Panc1 (cell line): ENCODE measurements around the gene CNGB1. TPM values are rescaled to one million over a fixed set of nuclear protein-coding genes. Genes with fewer than 3 reads are reported as not detected.

Experiments used
- ATAC-seq: fragments of 200-7000 bp; cut with Tn5 transposase; 2 replicates; pipeline ENCODE4 v1.9.1; 2020; ENCODE audit warnings: mild to moderate bottlenecking, moderate library complexity
- BruUV-seq: library from RNA; stranded (reverse); fragments of 400-500 nt; replicated peaks from 2 replicates; lab custom pipeline; 2021; lab: Mats Ljungman, UMichigan
- CTCF ChIA-PET: fragments of 300-600 bp; sonication (Branson Sonifier 250); formaldehyde crosslinking; loops from one replicate; lab custom pipeline; 2022; ENCODE audit warnings: antibody characterized with exemption; lab: Charles Lee
- POLR2A ChIA-PET: fragments of 300-600 bp; sonication (Branson Sonifier 250); formaldehyde crosslinking; loops from one replicate; lab custom pipeline; 2022; ENCODE audit warnings: antibody characterized with exemption; lab: Charles Lee
- DNase-seq: peaks from one replicate; pipeline ENCODE4 v3.0.0-alpha.2; 2010; ENCODE audit warnings: low read depth, low spot score
- H3K27ac ChIP-seq: 2 replicates; pipeline ENCODE4 v1.5.1; 2011; ENCODE audit warnings: mild to moderate bottlenecking, low read length, inconsistent platforms
- H3K27me3 ChIP-seq: fragments of 200-500 bp; sonication (Bioruptor generic); 2 replicates; pipeline ENCODE4 v1.6.0; 2014; ENCODE audit warnings: low read length, inconsistent platforms; ENCODE audit not compliant: control insufficient read depth, insufficient read depth
- H3K36me3 ChIP-seq: fragments of 200-500 bp; sonication (Bioruptor generic); 2 replicates; pipeline ENCODE4 v1.5.1; 2014; ENCODE audit warnings: inconsistent platforms, mild to moderate bottlenecking, low read length, moderate library complexity; ENCODE audit not compliant: control insufficient read depth, insufficient read depth
- H3K4me1 ChIP-seq: 2 replicates; pipeline ENCODE4 v1.5.1; 2011; ENCODE audit warnings: inconsistent platforms, mild to moderate bottlenecking, low read length, moderate library complexity; ENCODE audit not compliant: control insufficient read depth, insufficient read depth
- H3K4me3 ChIP-seq, 2 experiments: 2 replicates each; pipeline ENCODE4 v1.5.1; 2011 to 2012; ENCODE audit warnings: low read depth in 2 of 2, low read length in 2 of 2, mild to moderate bottlenecking in 2 of 2, inconsistent platforms in 1 of 2, moderate library complexity in 1 of 2
- H3K9me3 ChIP-seq: fragments of 200-500 bp; sonication (Bioruptor generic); 2 replicates; pipeline ENCODE4 v1.5.1; 2014; ENCODE audit warnings: low read depth, mild to moderate bottlenecking, inconsistent platforms, low read length, moderate library complexity; ENCODE audit not compliant: control insufficient read depth, insufficient read depth
- CTCF ChIP-seq: fragments of 450-650 bp; IDR thresholded peaks from 2 replicates; pipeline ENCODE4 v1.5.1; 2017; ENCODE audit warnings: mild to moderate bottlenecking
- POLR2AphosphoS5 ChIP-seq: IDR thresholded peaks from 2 replicates; pipeline ENCODE4 v1.6.1; 2012; ENCODE audit warnings: mild to moderate bottlenecking, low read depth, low read length, moderate library complexity
- REST ChIP-seq, 2 experiments: IDR thresholded peaks; 2 replicates each; pipeline ENCODE4 v1.6.1; 2011 to 2012; ENCODE audit warnings: low read depth in 2 of 2, control low read depth in 1 of 2, low read length in 1 of 2, mild to moderate bottlenecking in 1 of 2, moderate library complexity in 1 of 2; ENCODE audit not compliant: insufficient read depth in 1 of 2
- SIN3A ChIP-seq: IDR thresholded peaks from 2 replicates; pipeline ENCODE4 v1.6.1; 2012; ENCODE audit warnings: low read depth, mild to moderate bottlenecking, low read length, moderate library complexity, borderline replicate concordance; ENCODE audit not compliant: insufficient read depth
- TCF7L2 ChIP-seq: IDR thresholded peaks from 2 replicates; pipeline ENCODE4 v1.6.1; 2011; ENCODE audit warnings: mild to moderate bottlenecking, low read depth, low read length, inconsistent platforms
- in situ Hi-C: cut with HindIII; loops from 2 replicates; pipeline ENCODE4 v1.10.0; 2016; ENCODE audit warnings: low sequenced_read_pairs, low pct_unique_long_range_greater_than_20kb
- intact Hi-C: fragments of 100-400 bp; cut with micrococcal nuclease; formaldehyde crosslinking; loops from one replicate; pipeline ENCODE4 v1.10.0; 2022; ENCODE audit not compliant: unreplicated experiment
- total RNA-seq: library from RNA; stranded (reverse); gene quantifications from one replicate; pipeline ENCODE4 v1.2.1, GENCODE V29; 2021; ENCODE audit not compliant: unreplicated experiment

The CNGB1 gene
- total RNA-seq, 1 experiment from 2014 or later = not detected

- ChIA-PET POLR2A (no interaction called here), CTCF (no interaction called here)
- no peaks in the 10 kb centered on the region for H3K27me3 ChIP-seq
- no peak overlapping the region for H3K27ac ChIP-seq
- intact Hi-C loops = loop anchor here (10.0 kb wide), 1 partner anchor 248 kb away; no protein-coding TSS in a partner anchor
- no peaks in the 10 kb centered on the region for H3K9me3 ChIP-seq
- H3K4me3 ChIP-seq = no peak overlapping the region
- TF ChIP-seq REST (IDR thresholded peaks at IDR 0.05; ENCODE audit: insufficient read depth in 1 of 2, low read depth in 2 of 2, low read length in 1 of 2) (no peak), POLR2AphosphoS5 (no peak), CTCF (no peak), TCF7L2 (no peak), SIN3A (no peak)
- DNase-seq (no peak), ATAC-seq (no peak)
- BruUV-seq = no TSS peak
- no peaks in the 10 kb centered on the region for H3K36me3 ChIP-seq
- in situ Hi-C loops = loop anchor here (25.0 kb wide), 1 partner anchor 110 kb away; no protein-coding TSS in a partner anchor
- H3K4me1 ChIP-seq = peaks cover 11% of the 10 kb centered on the region
Measured at GRCh38 chr16:58002416-58002800, 31.5 kb upstream of the CNGB1 start.

GRCh38 chr16:58001781-58002415, 31.0 kb upstream of the CNGB1 start:
- Histone ChIP-seq H3K27ac (peak overlapping the region; percentile 66), H3K9me3 (no peaks in the 10 kb centered on the region), H3K4me1 (peaks cover 11% of the 10 kb centered on the region), H3K27me3 (no peaks in the 10 kb centered on the region), H3K4me3 (peak overlapping the region; percentile 69 to 71), H3K36me3 (no peaks in the 10 kb centered on the region)
- in situ Hi-C loops = loop anchor here (25.0 kb wide), 1 partner anchor 110 kb away; no protein-coding TSS in a partner anchor
- BruUV-seq = no TSS peak
- DNase-seq = no peak
- intact Hi-C loops = loop anchor here (10.0 kb wide), 1 partner anchor 247 kb away; no protein-coding TSS in a partner anchor
- no peak for TF ChIP-seq SIN3A
- TF ChIP-seq TCF7L2 = no peak
- no peak for TF ChIP-seq REST (IDR thresholded peaks at IDR 0.05; ENCODE audit: insufficient read depth in 1 of 2, low read depth in 2 of 2, low read length in 1 of 2)
- TF ChIP-seq POLR2AphosphoS5 = no peak
- no peak for TF ChIP-seq CTCF
- POLR2A ChIA-PET = interaction anchor here (0.6 kb wide), 1 partner anchor 187 kb away, joined by 5 read pairs; no protein-coding TSS in a partner anchor
- no peak for ATAC-seq
- CTCF ChIA-PET = no interaction called here
